Neural cell (in vitro differentiated cells): ENCODE results near the gene CD300LG. TPM values are rescaled to one million over a fixed set of nuclear protein-coding genes. Genes with fewer than 3 reads are reported as not detected.

Source experiments
- H2AFZ ChIP-seq: fragments of 200-600, 300-800 bp; sonication (generic), shearing (Covaris generic); 2 replicates; pipeline ENCODE4 v1.6.0; 2014; ENCODE audit warnings: low read depth, mild to moderate bottlenecking, antibody characterized with exemption, low read length, moderate library complexity
- H3F3A ChIP-seq: fragments of 200-600 bp; shearing (Covaris generic); 2 replicates; pipeline ENCODE4 v1.6.1; 2016; ENCODE audit warnings: mild to moderate bottlenecking, moderate library complexity, mixed read lengths, antibody characterized with exemption, low read length; ENCODE audit not compliant: insufficient read depth, poor library complexity, severe bottlenecking
- H3K27ac ChIP-seq: fragments of 200-600, 300-800 bp; sonication (generic), shearing (Covaris generic); 2 replicates; pipeline ENCODE4 v1.5.1; 2014; ENCODE audit warnings: mild to moderate bottlenecking, low read length, moderate library complexity
- H3K27me3 ChIP-seq: fragments of 300-800, 200-600 bp; sonication (generic), shearing (Covaris generic); 2 replicates; pipeline ENCODE4 v1.6.0; 2014; ENCODE audit warnings: mild to moderate bottlenecking, low read depth, low read length, moderate library complexity; ENCODE audit not compliant: insufficient read depth
- H3K36me3 ChIP-seq: fragments of 300-800, 200-600 bp; sonication (generic), shearing (Covaris generic); 2 replicates; pipeline ENCODE4 v1.5.1; 2014; ENCODE audit warnings: mild to moderate bottlenecking, antibody characterized with exemption, low read length, moderate library complexity; ENCODE audit not compliant: insufficient read depth
- H3K4me2 ChIP-seq: fragments of 300-800, 200-600 bp; sonication (generic), shearing (Covaris generic); 2 replicates; pipeline ENCODE4 v1.6.0; 2014; ENCODE audit warnings: mild to moderate bottlenecking, low read length
- H3K4me3 ChIP-seq: fragments of 300-800, 200-600 bp; sonication (generic), shearing (Covaris generic); 2 replicates; pipeline ENCODE4 v1.5.1; 2014; ENCODE audit warnings: mild to moderate bottlenecking, low read length, moderate library complexity
- H3K79me2 ChIP-seq: fragments of 200-600 bp; shearing (Covaris generic); replicated peaks from 2 replicates; pipeline ENCODE4 v1.6.0; 2014; ENCODE audit warnings: mild to moderate bottlenecking, low read length, moderate library complexity; ENCODE audit not compliant: insufficient read depth
- H3K9ac ChIP-seq: fragments of 300-800, 200-600 bp; sonication (generic), shearing (Covaris generic); 2 replicates; pipeline ENCODE4 v1.6.1; 2016; ENCODE audit warnings: mild to moderate bottlenecking, low read length, mixed read lengths
- H3K9me2 ChIP-seq: fragments of 200-600 bp; shearing (Covaris generic); 2 replicates; pipeline ENCODE4 v1.6.1; 2016; ENCODE audit warnings: mild to moderate bottlenecking, low read length, mixed read lengths; ENCODE audit not compliant: insufficient read depth
- H3K9me3 ChIP-seq: fragments of 200-600, 300-800 bp; sonication (generic), shearing (Covaris generic); 2 replicates; pipeline ENCODE4 v1.6.1; 2016; ENCODE audit warnings: mild to moderate bottlenecking, mixed run types, low read length, moderate library complexity, mixed read lengths
- H4K20me1 ChIP-seq: fragments of 200-600 bp; shearing (Covaris generic); 2 replicates; pipeline ENCODE4 v1.6.1; 2016; ENCODE audit warnings: mild to moderate bottlenecking, mixed run types; ENCODE audit not compliant: insufficient read depth
- CTCF ChIP-seq: fragments of 450-650 bp; IDR thresholded peaks from 2 replicates; pipeline ENCODE4 v1.5.1; 2014; ENCODE audit warnings: antibody characterized with exemption, mild to moderate bottlenecking, moderate library complexity; ENCODE audit not compliant: poor library complexity, severe bottlenecking
- EP300 ChIP-seq: fragments of 450-650 bp; conservative IDR thresholded peaks from 2 replicates; pipeline ENCODE4 v1.6.1; 2014; ENCODE audit warnings: antibody characterized with exemption, mild to moderate bottlenecking, moderate library complexity; ENCODE audit not compliant: poor library complexity, severe bottlenecking
- EZH2 ChIP-seq: fragments of 200-600, 300-800 bp; shearing (Covaris generic), sonication (generic); IDR thresholded peaks from 2 replicates; pipeline ENCODE4 v1.6.1; 2014; ENCODE audit warnings: antibody characterized with exemption, low read length, borderline replicate concordance, mild to moderate bottlenecking; ENCODE audit not compliant: insufficient read depth, poor library complexity, severe bottlenecking
- POLR2AphosphoS5 ChIP-seq: IDR thresholded peaks from 2 replicates; pipeline ENCODE4 v1.6.1; 2012
- RAD21 ChIP-seq: fragments of 450-650 bp; conservative IDR thresholded peaks from 2 replicates; pipeline ENCODE4 v1.6.1; 2014; ENCODE audit warnings: antibody characterized with exemption, mild to moderate bottlenecking, moderate library complexity
- SMC3 ChIP-seq: fragments of 450-650 bp; conservative IDR thresholded peaks from 2 replicates; pipeline ENCODE4 v1.6.1; 2014; ENCODE audit warnings: antibody characterized with exemption, mild to moderate bottlenecking, moderate library complexity; ENCODE audit not compliant: poor library complexity
- polyA plus RNA-seq: library from polyadenylated mRNA; depleted of rRNA; stranded (reverse); fragments of >200 nt; gene quantifications from 2 replicates; pipeline ENCODE4 v1.2.3, GENCODE V29; 2014

The CD300LG gene
- polyA plus RNA-seq, 1 donor from 2014 or later = not detected

- TF ChIP-seq EZH2 = no peak
- no peak for TF ChIP-seq RAD21
- TF ChIP-seq SMC3 = no peak
- no peak for TF ChIP-seq CTCF
- Histone ChIP-seq H3K36me3 (peaks cover 5% of the 10 kb centered on the region), H3K9me3 (no peaks in the 10 kb centered on the region), H3K9me2 (no peaks in the 10 kb centered on the region), H4K20me1 (no peaks in the 10 kb centered on the region), H3K4me2 (no peak overlapping the region), H3K9ac (no peak overlapping the region), H3K4me3 (no peak overlapping the region), H3K27me3 (no peaks in the 10 kb centered on the region), H3K79me2 (no peaks in the 10 kb centered on the region), H3K27ac (no peak overlapping the region), H2AFZ (no peak overlapping the region), H3F3A (no peaks in the 10 kb centered on the region)
These were observed 34.3 kb upstream of the CD300LG start for GRCh38 chr17:43812396-43813265.

GRCh38 chr17:43813386-43813785 is 33.6 kb upstream of the CD300LG start:
- H3K27ac ChIP-seq = no peak overlapping the region
- H3K79me2 ChIP-seq = no peaks in the 10 kb centered on the region
- no peaks in the 10 kb centered on the region for H3F3A ChIP-seq
- no peaks in the 10 kb centered on the region for H3K9me2 ChIP-seq
- H3K4me2 ChIP-seq = no peak overlapping the region
- H3K9ac ChIP-seq = no peak overlapping the region
- no peaks in the 10 kb centered on the region for H3K9me3 ChIP-seq
- TF ChIP-seq EP300 = no peak
- no peak for TF ChIP-seq POLR2AphosphoS5
- TF ChIP-seq EZH2 = no peak
- no peak overlapping the region for H3K4me3 ChIP-seq
- H3K36me3 ChIP-seq = peaks cover 5% of the 10 kb centered on the region
- H4K20me1 ChIP-seq = no peaks in the 10 kb centered on the region
- no peaks in the 10 kb centered on the region for H3K27me3 ChIP-seq
- no peak overlapping the region for H2AFZ ChIP-seq

GRCh38 chr17:43814026-43814425 is 33.0 kb upstream of the CD300LG start:
- H4K20me1 ChIP-seq = no peaks in the 10 kb centered on the region
- no peaks in the 10 kb centered on the region for H3K9me3 ChIP-seq
- peaks cover 5% of the 10 kb centered on the region for H3K36me3 ChIP-seq
- no peaks in the 10 kb centered on the region for H3K9me2 ChIP-seq
- H3K27ac ChIP-seq = no peak overlapping the region
- no peak overlapping the region for H3K4me3 ChIP-seq
- no peaks in the 10 kb centered on the region for H3K79me2 ChIP-seq
- H3K9ac ChIP-seq = no peak overlapping the region
- no peaks in the 10 kb centered on the region for H3K27me3 ChIP-seq
- no peaks in the 10 kb centered on the region for H3F3A ChIP-seq
- TF ChIP-seq SMC3 (no peak), RAD21 (no peak), CTCF (no peak)
- H3K4me2 ChIP-seq = no peak overlapping the region
- no peak overlapping the region for H2AFZ ChIP-seq
